D721Med (cell line): ENCODE measurements around the gene CCDC116.
"Not testable (repeated sequence)": the region's sequence is repeated elsewhere in the genome, so short reads cannot be mapped to it uniquely, and the experiment has no call there.

Experiments used
- DNase-seq: peaks from one replicate; pipeline ENCODE4 v3.0.0; 2011; ENCODE audit warnings: low spot score; ENCODE audit not compliant: insufficient read length
- FAIRE-seq: peaks from 2 replicates; lab custom pipeline; 2011; peaks lifted over from hg19 to GRCh38; lab: Jason Lieb, UNC
- TF ChIP-seq, protein P1 (sequence below): IDR thresholded peaks from 2 replicates; pipeline ENCODE4 v1.5.1; 2012; ENCODE audit warnings: mild to moderate bottlenecking, control low read depth; ENCODE audit not compliant: insufficient read depth; ENCODE audit errors: missing control alignments

CCDC116 gene

DNA sequence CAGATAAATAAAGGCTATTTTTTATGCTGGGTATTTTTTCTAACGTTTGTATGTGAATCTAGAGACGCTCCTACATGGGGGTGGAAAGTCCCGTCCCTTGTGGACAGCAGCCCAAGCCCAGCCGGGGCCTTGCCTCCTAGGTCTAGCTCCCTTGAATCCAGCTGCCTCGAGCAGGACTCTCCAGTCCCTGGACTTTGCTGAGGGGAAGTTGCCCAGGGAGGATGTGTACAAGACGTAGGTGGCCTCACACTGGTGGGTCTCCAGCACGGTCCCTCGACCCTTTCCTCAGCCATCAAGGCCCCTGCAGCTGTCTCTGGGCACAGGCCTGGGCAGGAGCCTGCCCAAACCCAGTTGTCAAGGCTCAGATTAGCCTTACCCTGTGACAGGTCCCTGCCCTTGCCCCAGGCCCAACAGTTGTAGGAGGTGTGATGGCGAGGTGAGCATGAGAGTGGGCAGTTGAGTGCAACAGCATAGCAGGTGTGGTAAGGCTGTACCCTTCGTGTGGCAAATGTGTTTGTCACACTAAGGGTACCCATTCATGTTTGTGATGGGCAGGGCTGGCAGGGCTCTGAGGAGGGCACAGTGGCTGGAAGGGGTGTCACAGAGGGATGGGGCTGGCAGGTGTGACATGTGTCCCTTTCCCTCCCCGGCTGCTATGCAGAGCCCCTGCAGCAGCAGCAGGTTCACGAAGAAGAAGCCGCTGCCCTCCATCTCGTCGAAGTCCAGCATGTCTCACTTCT, 3.4 kb downstream of the CCDC116 start:
- FAIRE-seq = no peak
- TF ChIP-seq, protein P1, sequence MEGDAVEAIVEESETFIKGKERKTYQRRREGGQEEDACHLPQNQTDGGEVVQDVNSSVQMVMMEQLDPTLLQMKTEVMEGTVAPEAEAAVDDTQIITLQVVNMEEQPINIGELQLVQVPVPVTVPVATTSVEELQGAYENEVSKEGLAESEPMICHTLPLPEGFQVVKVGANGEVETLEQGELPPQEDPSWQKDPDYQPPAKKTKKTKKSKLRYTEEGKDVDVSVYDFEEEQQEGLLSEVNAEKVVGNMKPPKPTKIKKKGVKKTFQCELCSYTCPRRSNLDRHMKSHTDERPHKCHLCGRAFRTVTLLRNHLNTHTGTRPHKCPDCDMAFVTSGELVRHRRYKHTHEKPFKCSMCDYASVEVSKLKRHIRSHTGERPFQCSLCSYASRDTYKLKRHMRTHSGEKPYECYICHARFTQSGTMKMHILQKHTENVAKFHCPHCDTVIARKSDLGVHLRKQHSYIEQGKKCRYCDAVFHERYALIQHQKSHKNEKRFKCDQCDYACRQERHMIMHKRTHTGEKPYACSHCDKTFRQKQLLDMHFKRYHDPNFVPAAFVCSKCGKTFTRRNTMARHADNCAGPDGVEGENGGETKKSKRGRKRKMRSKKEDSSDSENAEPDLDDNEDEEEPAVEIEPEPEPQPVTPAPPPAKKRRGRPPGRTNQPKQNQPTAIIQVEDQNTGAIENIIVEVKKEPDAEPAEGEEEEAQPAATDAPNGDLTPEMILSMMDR = no peak
- no peak for DNase-seq

DNA sequence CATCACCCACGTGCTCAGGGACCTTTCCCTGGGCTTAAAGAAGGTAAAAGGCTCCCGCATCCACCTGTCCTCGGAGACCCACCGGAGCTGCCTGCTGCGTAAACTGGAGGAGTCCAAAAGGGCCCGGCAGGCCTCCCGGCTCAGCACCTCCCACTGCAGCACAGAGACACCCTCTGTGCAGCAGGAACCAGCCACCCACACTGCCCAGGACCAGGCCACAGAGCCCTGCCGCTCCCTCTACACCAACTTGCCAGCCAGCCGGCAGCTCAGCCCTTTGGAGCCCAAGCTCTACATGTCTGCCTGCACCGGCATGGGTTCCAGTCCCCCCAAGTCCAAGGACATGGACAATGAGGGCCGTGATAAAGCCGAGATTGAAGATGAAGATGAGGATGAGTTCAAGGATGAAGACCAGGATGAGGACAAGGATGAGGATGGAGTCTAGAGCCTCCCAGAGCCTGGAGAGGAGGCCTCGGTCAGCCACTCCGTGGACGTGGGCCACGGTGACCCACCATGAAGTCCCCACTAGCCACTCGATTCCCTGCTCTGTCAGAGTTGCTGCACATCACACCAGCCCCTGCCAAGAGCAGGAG, 4.2 kb downstream of the CCDC116 start:
- DNase-seq = no peak
- TF ChIP-seq, protein P1 = no peak
- no peak for FAIRE-seq

DNA sequence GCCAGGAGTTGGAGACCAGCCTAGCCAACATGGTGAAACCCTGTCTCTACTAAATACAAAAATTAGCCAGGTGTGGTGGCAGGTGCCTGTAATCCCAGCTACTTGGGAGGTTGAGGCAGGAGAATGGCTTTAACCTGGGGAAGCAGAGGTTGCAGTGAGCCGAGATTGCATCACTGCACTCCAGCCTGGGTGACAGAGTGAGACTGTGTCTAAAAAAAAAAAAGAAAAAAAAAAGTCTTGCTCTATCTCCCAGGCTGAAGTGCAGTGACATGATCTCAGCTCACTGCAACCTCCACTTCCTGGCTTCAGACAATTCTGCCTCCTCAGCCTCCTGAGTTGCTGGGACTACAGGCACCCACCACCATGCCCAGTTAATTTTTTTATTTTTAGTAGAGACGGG, 4.9 kb downstream of the CCDC116 start:
- not testable (repeated sequence) for DNase-seq, FAIRE-seq

DNA sequence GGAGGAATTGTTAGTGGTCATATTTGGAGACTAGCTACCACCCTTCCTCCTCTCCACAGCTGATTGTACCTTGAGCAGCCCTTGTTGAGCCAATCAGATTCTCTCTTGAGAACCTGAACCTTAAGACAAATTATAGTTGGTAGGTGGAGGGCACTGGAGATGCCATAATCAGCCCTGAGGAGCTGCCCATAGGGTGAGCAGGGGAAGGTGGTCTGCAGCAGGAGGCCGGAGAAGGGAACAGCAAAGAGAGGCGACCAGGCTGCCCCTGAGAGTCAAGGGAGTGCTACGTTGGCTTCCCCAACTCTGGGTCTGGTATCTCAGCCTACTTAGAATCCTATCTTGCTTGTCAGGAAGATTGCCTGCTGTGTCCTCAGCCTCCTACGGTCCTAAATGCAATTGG, 6.8 kb downstream of the CCDC116 start:
- TF ChIP-seq, protein P1 = no peak
- DNase-seq = no peak
- FAIRE-seq = no peak

DNA sequence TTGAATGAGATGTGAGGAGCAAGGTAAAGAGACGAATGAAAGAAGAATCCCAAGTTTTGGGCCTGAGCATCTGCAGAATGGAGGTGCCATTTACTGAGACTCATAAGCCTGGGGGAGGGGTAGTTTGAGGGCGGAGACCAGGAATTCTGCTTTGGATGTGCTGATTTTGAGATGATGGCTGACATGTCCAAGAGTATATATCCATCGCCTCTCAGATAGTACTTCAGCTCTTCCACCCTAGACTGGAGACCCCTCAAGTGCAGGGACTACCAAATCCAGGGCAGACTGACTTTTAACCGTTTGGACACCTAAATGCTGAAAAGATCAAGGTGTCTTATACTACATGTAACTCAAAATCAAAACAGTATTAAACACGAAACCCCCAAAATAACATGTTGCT, 8.2 kb downstream of the CCDC116 start:
- DNase-seq (no peak), FAIRE-seq (no peak)
- TF ChIP-seq, protein P1 = no peak

DNA sequence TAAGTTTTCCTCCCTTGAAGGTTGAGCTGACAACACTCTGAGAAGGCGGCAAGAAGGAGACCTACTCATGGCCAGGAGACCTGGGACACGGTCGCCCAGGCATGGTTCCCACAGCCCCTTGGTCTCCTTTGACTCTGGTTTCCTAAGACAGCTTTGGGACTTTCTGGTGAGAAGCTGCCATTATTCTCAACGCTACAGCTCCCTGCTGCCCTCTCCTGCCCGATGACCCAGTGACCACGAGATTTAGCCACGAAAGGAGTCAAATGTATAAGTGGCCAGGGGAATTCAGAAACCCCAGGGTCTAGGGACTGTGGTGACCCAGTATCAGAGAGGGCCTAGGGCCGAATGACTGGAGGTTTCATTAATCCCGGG, 8.8 kb downstream of the CCDC116 start:
- FAIRE-seq (no peak), DNase-seq (no peak)
- TF ChIP-seq, protein P1 = peak; percentile 19

DNA sequence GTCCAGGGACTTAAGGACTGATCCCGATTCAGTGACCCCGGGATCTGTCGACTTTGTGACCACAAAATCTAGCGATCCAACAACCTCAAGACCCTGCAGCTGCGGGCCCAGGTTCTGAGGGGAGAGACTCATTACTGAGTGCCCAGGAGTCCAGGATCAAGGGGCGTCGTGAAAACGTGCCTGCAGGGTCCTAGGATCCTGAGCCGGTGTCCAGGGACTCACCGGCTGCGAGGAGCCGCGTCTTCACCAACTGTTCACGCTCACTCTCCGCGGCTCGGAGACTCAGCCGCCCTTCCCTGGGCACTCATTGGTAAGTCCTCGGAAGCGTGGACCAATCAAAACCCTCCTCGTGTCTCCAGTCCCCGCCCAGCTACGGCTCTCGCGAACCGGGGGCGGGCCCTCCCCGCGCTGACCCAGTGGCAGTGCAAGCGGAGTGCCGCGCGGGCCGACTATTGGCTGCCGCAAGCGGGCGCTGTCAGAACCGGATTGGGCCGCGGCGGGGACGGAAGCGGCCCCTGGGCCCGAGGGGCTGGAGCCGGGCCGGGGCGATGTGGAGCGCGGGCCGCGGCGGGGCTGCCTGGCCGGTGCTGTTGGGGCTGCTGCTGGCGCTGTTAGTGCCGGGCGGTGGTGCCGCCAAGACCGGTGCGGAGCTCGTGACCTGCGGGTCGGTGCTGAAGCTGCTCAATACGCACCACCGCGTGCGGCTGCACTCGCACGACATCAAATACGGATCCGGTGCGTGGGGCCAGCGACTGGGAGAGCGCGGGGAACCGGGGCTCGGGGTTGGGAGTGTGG, 9.4 kb downstream of the CCDC116 start, which contains the start of gene SDF2L1:
TSS of gene SDF2L1 (plus strand) at position 514 of the 795 bp plus-strand sequence. CDS start at position 549, 35 bp downstream.
- FAIRE-seq (peak; percentile 41), DNase-seq (peak; percentile 99)
- TF ChIP-seq, protein P1 = no peak
